ENCODE results near the gene HAO1.

Gene HAO1

DNA sequence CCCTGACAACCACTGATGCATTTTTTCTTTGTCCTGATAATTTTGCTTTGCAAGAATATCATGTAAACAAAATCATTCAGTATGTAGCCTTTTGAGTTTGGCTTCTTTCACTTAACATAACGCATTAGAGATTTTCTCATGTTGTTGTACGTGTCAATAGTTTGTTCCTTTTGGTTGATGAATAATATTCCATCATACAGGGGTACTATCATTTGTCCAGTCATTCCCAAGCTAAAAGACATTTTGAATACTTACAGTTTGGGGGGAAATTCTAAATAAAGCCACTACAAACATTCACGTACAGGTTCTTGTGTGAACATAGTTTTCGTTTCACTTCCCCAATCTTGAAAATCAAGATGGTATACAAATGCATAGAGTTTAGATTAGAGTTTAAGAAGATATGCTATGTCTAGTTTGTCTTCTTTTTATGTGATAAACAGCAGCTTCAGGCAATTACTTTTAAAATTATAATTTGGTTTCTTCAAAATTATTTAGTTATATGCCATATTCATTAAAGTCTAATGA lies 5.2 kb downstream of the HAO1 start:
- no peaks in the 10 kb centered on the region for H3K4me1 ChIP-seq
- H3K27me3 ChIP-seq (ENCODE audit: control insufficient read depth, insufficient read depth, low read length): no peaks in the 10 kb centered on the region
- H3K4me2 ChIP-seq (ENCODE audit: low read length): no peak overlapping the region
- H3K79me2 ChIP-seq: no peaks in the 10 kb centered on the region
- H3K27ac ChIP-seq: no peak overlapping the region
- no peak overlapping the region for H2AFZ ChIP-seq
- no peak overlapping the region for H3K9ac ChIP-seq
- TF ChIP-seq, protein P1, sequence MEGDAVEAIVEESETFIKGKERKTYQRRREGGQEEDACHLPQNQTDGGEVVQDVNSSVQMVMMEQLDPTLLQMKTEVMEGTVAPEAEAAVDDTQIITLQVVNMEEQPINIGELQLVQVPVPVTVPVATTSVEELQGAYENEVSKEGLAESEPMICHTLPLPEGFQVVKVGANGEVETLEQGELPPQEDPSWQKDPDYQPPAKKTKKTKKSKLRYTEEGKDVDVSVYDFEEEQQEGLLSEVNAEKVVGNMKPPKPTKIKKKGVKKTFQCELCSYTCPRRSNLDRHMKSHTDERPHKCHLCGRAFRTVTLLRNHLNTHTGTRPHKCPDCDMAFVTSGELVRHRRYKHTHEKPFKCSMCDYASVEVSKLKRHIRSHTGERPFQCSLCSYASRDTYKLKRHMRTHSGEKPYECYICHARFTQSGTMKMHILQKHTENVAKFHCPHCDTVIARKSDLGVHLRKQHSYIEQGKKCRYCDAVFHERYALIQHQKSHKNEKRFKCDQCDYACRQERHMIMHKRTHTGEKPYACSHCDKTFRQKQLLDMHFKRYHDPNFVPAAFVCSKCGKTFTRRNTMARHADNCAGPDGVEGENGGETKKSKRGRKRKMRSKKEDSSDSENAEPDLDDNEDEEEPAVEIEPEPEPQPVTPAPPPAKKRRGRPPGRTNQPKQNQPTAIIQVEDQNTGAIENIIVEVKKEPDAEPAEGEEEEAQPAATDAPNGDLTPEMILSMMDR (IDR thresholded peaks at IDR 0.05): no peak
- no peaks in the 10 kb centered on the region for H3K36me3 ChIP-seq (ENCODE audit: control insufficient read depth, insufficient read depth, low read length)
- no peak overlapping the region for H3K4me3 ChIP-seq (ENCODE audit: low read depth, low read length)
- H3K9me3 ChIP-seq (ENCODE audit: control insufficient read depth, low read length): no peaks in the 10 kb centered on the region

DNA sequence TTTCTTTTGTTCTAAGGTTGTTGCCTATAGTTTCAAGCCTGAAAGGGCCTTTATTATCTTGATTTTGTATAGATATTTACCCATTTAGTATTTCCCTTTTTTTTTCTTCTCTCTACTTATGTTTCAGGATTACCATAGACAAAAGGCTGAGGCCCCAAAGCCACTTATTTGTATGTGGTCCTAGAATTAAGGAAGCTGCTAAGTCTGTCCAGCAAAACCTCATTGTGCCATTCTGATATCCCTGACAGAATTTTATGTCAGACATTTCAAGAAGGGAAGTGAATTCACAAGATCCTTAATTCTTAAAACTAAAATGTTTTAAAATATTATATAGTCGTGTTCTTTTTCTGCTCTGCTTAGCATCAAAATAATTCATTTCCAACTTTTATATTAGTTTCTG lies 6.9 kb downstream of the HAO1 start:
- Histone ChIP-seq H3K36me3 (ENCODE audit: control insufficient read depth, insufficient read depth, low read length) (no peaks in the 10 kb centered on the region), H3K79me2 (no peaks in the 10 kb centered on the region), H3K4me2 (ENCODE audit: low read length) (no peak overlapping the region), H3K4me3 (ENCODE audit: low read depth, low read length) (no peak overlapping the region), H3K9me3 (ENCODE audit: control insufficient read depth, low read length) (no peaks in the 10 kb centered on the region), H2AFZ (no peak overlapping the region), H3K27me3 (ENCODE audit: control insufficient read depth, insufficient read depth, low read length) (no peaks in the 10 kb centered on the region), H3K27ac (no peak overlapping the region), H3K4me1 (no peaks in the 10 kb centered on the region), H3K9ac (no peak overlapping the region)
- TF ChIP-seq, protein P1 (IDR thresholded peaks at IDR 0.05): no peak

DNA sequence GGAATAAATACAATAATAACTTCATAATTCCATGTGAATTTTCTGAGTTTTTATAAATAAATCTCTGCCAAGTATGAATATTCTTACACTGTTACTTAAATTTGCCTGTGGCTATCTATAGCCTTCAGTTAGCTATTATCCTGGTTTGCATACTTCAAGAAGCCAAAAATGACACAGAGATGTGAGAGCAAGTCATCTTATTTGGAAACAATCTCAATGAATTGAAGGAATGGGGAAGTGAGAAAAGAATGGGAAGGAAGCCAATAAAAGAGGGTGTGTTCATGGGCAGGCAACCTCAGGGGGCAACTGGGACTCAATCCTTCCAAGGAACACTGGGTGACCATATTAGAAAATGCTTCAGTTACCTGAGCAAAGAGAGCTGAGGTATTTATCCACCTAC lies 9.9 kb downstream of the HAO1 start:
- Histone ChIP-seq H3K36me3 (ENCODE audit: control insufficient read depth, insufficient read depth, low read length) (no peaks in the 10 kb centered on the region), H3K27ac (no peak overlapping the region), H3K4me3 (ENCODE audit: low read depth, low read length) (no peak overlapping the region), H3K9ac (no peak overlapping the region), H3K4me2 (ENCODE audit: low read length) (no peak overlapping the region), H3K79me2 (no peaks in the 10 kb centered on the region), H3K27me3 (ENCODE audit: control insufficient read depth, insufficient read depth, low read length) (no peaks in the 10 kb centered on the region), H3K9me3 (ENCODE audit: control insufficient read depth, low read length) (no peaks in the 10 kb centered on the region), H3K4me1 (no peaks in the 10 kb centered on the region), H2AFZ (no peak overlapping the region)
- TF ChIP-seq, protein P1 (IDR thresholded peaks at IDR 0.05): no peak

- Histone ChIP-seq H3K4me1 (no peaks in the 10 kb centered on the region), H3K27ac (no peak overlapping the region), H3K9ac (no peak overlapping the region), H3K4me3 (ENCODE audit: low read depth, low read length) (no peak overlapping the region), H3K79me2 (no peaks in the 10 kb centered on the region), H3K4me2 (ENCODE audit: low read length) (no peak overlapping the region), H3K9me3 (ENCODE audit: control insufficient read depth, low read length) (no peaks in the 10 kb centered on the region), H2AFZ (no peak overlapping the region), H3K36me3 (ENCODE audit: control insufficient read depth, insufficient read depth, low read length) (no peaks in the 10 kb centered on the region), H3K27me3 (ENCODE audit: control insufficient read depth, insufficient read depth, low read length) (no peaks in the 10 kb centered on the region)
- TF ChIP-seq, protein P1 (IDR thresholded peaks at IDR 0.05): no peak
Observed at GRCh38 chr20:7926767-7927166, 13.5 kb downstream of the HAO1 start.

GRCh38 chr20:7926323-7926722 lies 13.9 kb downstream of the HAO1 start:
- Histone ChIP-seq H3K36me3 (ENCODE audit: control insufficient read depth, insufficient read depth, low read length) (no peaks in the 10 kb centered on the region), H3K27me3 (ENCODE audit: control insufficient read depth, insufficient read depth, low read length) (no peaks in the 10 kb centered on the region), H3K4me2 (ENCODE audit: low read length) (no peak overlapping the region), H3K9ac (no peak overlapping the region), H3K4me3 (ENCODE audit: low read depth, low read length) (no peak overlapping the region), H3K27ac (no peak overlapping the region), H3K4me1 (no peaks in the 10 kb centered on the region), H3K9me3 (ENCODE audit: control insufficient read depth, low read length) (no peaks in the 10 kb centered on the region), H2AFZ (no peak overlapping the region), H3K79me2 (no peaks in the 10 kb centered on the region)
- TF ChIP-seq, protein P1 (IDR thresholded peaks at IDR 0.05): no peak
